Liver (tissue), 9 donors: ENCODE measurements around the gene PDCL3. TPM values are rescaled to one million over a fixed set of nuclear protein-coding genes. Genes with fewer than 3 reads are reported as not detected.

Source experiments
- DNase-seq: peaks from one replicate; pipeline ENCODE4 v3.0.0-alpha.2; 2017; ENCODE audit warnings: low spot score
- H3K27ac ChIP-seq, 2 donors: one replicate each; pipeline ENCODE4 v1.7.0; 2013; ENCODE audit warnings: inconsistent platforms in 2 of 2, low read length in 2 of 2, control low read depth in 1 of 2, low read depth in 1 of 2, mild to moderate bottlenecking in 1 of 2
- H3K27me3 ChIP-seq, 4 donors: one replicate each; pipeline versions ENCODE4 v1.6.1 to v1.7.0; 2013; ENCODE audit warnings: low read length in 3 of 4, inconsistent platforms in 1 of 4, mild to moderate bottlenecking in 1 of 4, moderate library complexity in 1 of 4; ENCODE audit not compliant: control insufficient read depth in 4 of 4, insufficient read depth in 4 of 4
- H3K36me3 ChIP-seq, 4 donors: one replicate each; pipeline versions ENCODE4 v1.6.1 to v1.7.0; 2013; ENCODE audit warnings: low read length in 3 of 4, mild to moderate bottlenecking in 3 of 4, low read depth in 1 of 4, moderate library complexity in 1 of 4; ENCODE audit not compliant: control insufficient read depth in 4 of 4, insufficient read depth in 3 of 4
- H3K4me1 ChIP-seq, 4 donors: one replicate each; pipeline versions ENCODE4 v1.6.1 to v1.7.0; 2013; ENCODE audit warnings: low read length in 3 of 4, mild to moderate bottlenecking in 3 of 4, moderate library complexity in 1 of 4; ENCODE audit not compliant: control insufficient read depth in 4 of 4, insufficient read depth in 4 of 4
- H3K4me3 ChIP-seq, 3 donors: one replicate each; pipeline versions ENCODE4 v1.6.1 to v1.7.0; 2013; ENCODE audit warnings: low read length in 3 of 3, control low read depth in 1 of 3, low read depth in 1 of 3, mild to moderate bottlenecking in 1 of 3
- H3K9ac ChIP-seq, 2 donors: one replicate each; pipeline ENCODE4 v1.7.0; 2013; ENCODE audit warnings: low read length in 2 of 2, mild to moderate bottlenecking in 2 of 2, moderate library complexity in 2 of 2, control low read depth in 1 of 2, low read depth in 1 of 2
- H3K9me3 ChIP-seq, 4 donors: one replicate each; pipeline versions ENCODE4 v1.6.1 to v1.7.0; 2013; ENCODE audit warnings: low read length in 3 of 4; ENCODE audit not compliant: control insufficient read depth in 4 of 4
- EGR1 ChIP-seq, 2 donors: IDR thresholded peaks; 2 replicates each; pipeline ENCODE4 v1.6.1; 2016 to 2018; ENCODE audit warnings: antibody characterized with exemption in 2 of 2, low read depth in 2 of 2
- FOXA1 ChIP-seq: IDR thresholded peaks from 2 replicates; pipeline ENCODE4 v1.6.1; 2016; ENCODE audit warnings: antibody characterized with exemption
- FOXA2 ChIP-seq: IDR thresholded peaks from 2 replicates; pipeline ENCODE4 v1.6.1; 2016; ENCODE audit warnings: antibody characterized with exemption
- GABPA ChIP-seq, 2 donors: IDR thresholded peaks in 1 of 2; conservative IDR thresholded peaks in 1 of 2; 2 replicates each; pipeline ENCODE4 v1.6.1; 2016; ENCODE audit warnings: antibody characterized with exemption in 2 of 2, mild to moderate bottlenecking in 1 of 2, moderate library complexity in 1 of 2
- HNF4A ChIP-seq, 2 donors: conservative IDR thresholded peaks; 2 replicates each; pipeline ENCODE4 v1.6.1; 2016; ENCODE audit warnings: antibody characterized with exemption in 2 of 2, mild to moderate bottlenecking in 2 of 2
- HNF4G ChIP-seq: IDR thresholded peaks from 2 replicates; pipeline ENCODE4 v1.6.1; 2016; ENCODE audit warnings: antibody characterized with exemption
- JUND ChIP-seq, 2 donors: IDR thresholded peaks; 2 replicates each; pipeline ENCODE4 v1.6.1; 2016; ENCODE audit warnings: antibody characterized with exemption in 2 of 2
- NR2F2 ChIP-seq: IDR thresholded peaks from 2 replicates; pipeline ENCODE4 v1.6.1; 2016; ENCODE audit warnings: antibody characterized with exemption
- RAD21 ChIP-seq, 2 donors: IDR thresholded peaks; 2 replicates each; pipeline ENCODE4 v1.6.1; 2016; ENCODE audit warnings: antibody characterized with exemption in 2 of 2, mild to moderate bottlenecking in 2 of 2
- RXRA ChIP-seq, 2 donors: IDR thresholded peaks; 2 replicates each; pipeline ENCODE4 v1.6.1; 2017 to 2018; ENCODE audit warnings: antibody characterized with exemption in 2 of 2, mild to moderate bottlenecking in 1 of 2
- SP1 ChIP-seq: IDR thresholded peaks from 2 replicates; pipeline ENCODE4 v1.6.1; 2018; ENCODE audit warnings: antibody characterized with exemption, mild to moderate bottlenecking
- TAF1 ChIP-seq: conservative IDR thresholded peaks from 2 replicates; pipeline ENCODE4 v1.6.1; 2016; ENCODE audit warnings: antibody characterized with exemption, mild to moderate bottlenecking
- YY1 ChIP-seq: IDR thresholded peaks from 2 replicates; pipeline ENCODE4 v1.6.1; 2016; ENCODE audit warnings: antibody characterized with exemption, mild to moderate bottlenecking
- WGBS: extraction: QIAGEN DNeasy Blood & Tissue Kit; methylation state at CpG from one replicate; pipeline ENCODE4 v1.1.7; 2013; 5-methylcytosine and 5-hydroxymethylcytosine counted together
- polyA plus RNA-seq, 2 donors: library from polyadenylated mRNA; stranded (reverse) in 1 of 2; unstranded in 1 of 2; fragments of 200-250 nt in 1 of 2; fragments of >200 nt in 1 of 2; fragmentation: Nextera tagmentation in 1 of 2; extraction: Ambion mirVana in 1 of 2; gene quantifications; one replicate each; pipeline versions ENCODE4 v1.2.1 to v1.2.3, GENCODE V29; 2013 to 2015
- total RNA-seq, 2 donors: library from RNA; depleted of rRNA; stranded (reverse); fragments of >200 nt; gene quantifications; one replicate each; pipeline ENCODE4 v1.2.3, GENCODE V29; 2014
- TF ChIP-seq, protein P1 (sequence below): IDR thresholded peaks from 2 replicates; pipeline ENCODE4 v1.6.1; 2016; ENCODE audit warnings: antibody characterized with exemption
- TF ChIP-seq, protein P2 (sequence below): fragments of 150-350 bp; IDR thresholded peaks from 2 replicates; pipeline ENCODE4 v1.5.1; 2017; ENCODE audit warnings: improper control_type of control experiment, low read depth, low read length; ENCODE audit not compliant: missing input control
- TF ChIP-seq, protein P3 (sequence below): IDR thresholded peaks from 2 replicates; pipeline ENCODE4 v1.6.1; 2016; ENCODE audit warnings: antibody characterized with exemption
- TF ChIP-seq, protein P4 (sequence below): IDR thresholded peaks from 2 replicates; pipeline ENCODE4 v1.6.1; 2016; ENCODE audit warnings: antibody characterized with exemption
- TF ChIP-seq, protein P5 (sequence below): IDR thresholded peaks from 2 replicates; pipeline ENCODE4 v1.6.1; 2016; ENCODE audit warnings: antibody characterized with exemption, mild to moderate bottlenecking
- donor health status: healthy.
- donor health status: healthy.
- donor health status: healthy.
- donor health status: healthy.
- donor health status: healthy.

The PDCL3 gene
- total and polyA plus RNA-seq, 4 donors, result 4.2 to 12.3 (median 7.0) TPM

DNA sequence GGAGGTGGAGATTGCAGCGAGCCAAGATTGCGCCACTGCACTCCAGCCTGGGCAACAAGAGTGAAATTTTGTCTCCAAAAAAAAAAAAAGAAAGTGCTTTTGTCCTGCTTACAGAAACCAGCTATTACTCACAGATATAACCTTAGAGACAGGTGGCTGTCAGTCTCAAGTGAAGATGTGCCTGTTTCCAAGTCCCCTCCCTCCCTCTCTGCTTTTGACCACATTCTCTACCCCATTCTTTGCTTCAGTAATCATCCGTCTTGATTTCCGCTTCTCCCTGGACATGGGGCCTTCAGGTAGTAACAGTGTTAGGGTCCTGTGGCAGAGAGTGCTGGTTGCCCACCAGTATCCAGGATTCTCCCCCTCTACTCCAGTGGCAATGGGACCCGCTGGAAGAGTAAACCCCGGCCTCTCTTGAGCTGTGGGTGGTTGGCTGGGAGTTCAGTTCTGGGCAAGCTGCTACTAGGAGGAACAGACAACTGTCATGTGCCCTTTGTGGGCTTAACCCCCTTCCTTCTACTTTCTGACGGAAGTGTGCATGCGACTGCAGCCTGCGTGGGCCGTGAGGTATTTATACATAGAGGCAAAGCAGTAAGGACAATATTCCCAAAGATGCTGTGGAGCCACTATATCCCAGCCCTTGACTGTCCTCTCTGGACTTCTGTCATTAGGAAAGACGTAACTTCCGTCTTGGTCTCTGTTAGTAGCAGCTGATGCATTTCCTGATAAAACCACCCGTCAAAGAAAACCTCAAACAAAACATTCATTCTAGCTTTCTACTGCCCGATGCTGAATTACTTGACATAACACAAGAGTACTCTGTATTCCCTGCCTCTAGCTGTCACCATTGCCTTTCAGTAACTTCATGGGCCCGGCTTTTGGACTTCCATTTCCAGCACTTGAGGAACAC lies 17.8 kb downstream of the PDCL3 start:
- Histone ChIP-seq H3K9ac (no peak overlapping the region), H3K36me3 (peaks cover 0 to 5% (median 4%) of the 10 kb centered on the region in 4 donors), H3K27ac (peak overlapping the region; percentile 54 to 56), H3K9me3 (no peaks in the 10 kb centered on the region), H3K27me3 (no peaks in the 10 kb centered on the region), H3K4me3 (no peak overlapping the region), H3K4me1 (no peaks in the 10 kb centered on the region)
- DNase-seq, result no peak
- WGBS, result 80% methylated on average over 15 of the region's 15 CpGs
- TF ChIP-seq YY1 (peak; percentile 15), FOXA1 (no peak)

DNA sequence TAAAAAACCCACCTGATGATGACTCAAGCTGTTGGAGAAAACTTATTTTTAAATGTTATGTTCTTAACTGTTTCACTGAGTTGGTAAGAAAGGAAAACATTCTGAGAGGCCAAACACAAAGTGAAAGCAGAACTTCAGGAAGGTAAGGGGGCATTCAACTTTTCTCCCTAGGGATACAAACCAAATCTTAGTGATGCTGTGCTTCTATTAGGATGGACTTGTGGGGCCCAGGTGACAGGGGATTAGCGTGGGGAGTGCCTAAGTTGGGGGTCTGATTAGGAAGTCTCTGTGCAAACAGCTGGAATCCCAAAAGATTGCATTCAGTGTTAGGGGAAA lies 18.5 kb downstream of the PDCL3 start:
- Histone ChIP-seq H3K4me3 (no peak overlapping the region), H3K9ac (no peak overlapping the region)
- 86% methylated on average over 1 of the region's 1 CpG for WGBS

More for the DNA sequence above, 18.5 kb downstream of the PDCL3 start:
- H3K9me3 ChIP-seq, result no peaks in the 10 kb centered on the region
- peak overlapping the region in 1 of 2 donors; percentile 54 for H3K27ac ChIP-seq
- H3K36me3 ChIP-seq, result peaks cover 0 to under 1% (median under 1%) of the 10 kb centered on the region in 4 donors
- no peaks in the 10 kb centered on the region for H3K4me1 ChIP-seq
- TF ChIP-seq, protein P1, sequence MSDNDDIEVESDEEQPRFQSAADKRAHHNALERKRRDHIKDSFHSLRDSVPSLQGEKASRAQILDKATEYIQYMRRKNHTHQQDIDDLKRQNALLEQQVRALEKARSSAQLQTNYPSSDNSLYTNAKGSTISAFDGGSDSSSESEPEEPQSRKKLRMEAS, result no peak
- TF ChIP-seq, protein P2, sequence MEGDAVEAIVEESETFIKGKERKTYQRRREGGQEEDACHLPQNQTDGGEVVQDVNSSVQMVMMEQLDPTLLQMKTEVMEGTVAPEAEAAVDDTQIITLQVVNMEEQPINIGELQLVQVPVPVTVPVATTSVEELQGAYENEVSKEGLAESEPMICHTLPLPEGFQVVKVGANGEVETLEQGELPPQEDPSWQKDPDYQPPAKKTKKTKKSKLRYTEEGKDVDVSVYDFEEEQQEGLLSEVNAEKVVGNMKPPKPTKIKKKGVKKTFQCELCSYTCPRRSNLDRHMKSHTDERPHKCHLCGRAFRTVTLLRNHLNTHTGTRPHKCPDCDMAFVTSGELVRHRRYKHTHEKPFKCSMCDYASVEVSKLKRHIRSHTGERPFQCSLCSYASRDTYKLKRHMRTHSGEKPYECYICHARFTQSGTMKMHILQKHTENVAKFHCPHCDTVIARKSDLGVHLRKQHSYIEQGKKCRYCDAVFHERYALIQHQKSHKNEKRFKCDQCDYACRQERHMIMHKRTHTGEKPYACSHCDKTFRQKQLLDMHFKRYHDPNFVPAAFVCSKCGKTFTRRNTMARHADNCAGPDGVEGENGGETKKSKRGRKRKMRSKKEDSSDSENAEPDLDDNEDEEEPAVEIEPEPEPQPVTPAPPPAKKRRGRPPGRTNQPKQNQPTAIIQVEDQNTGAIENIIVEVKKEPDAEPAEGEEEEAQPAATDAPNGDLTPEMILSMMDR, result no peak
- TF ChIP-seq TAF1 (no peak), NR2F2 (no peak), YY1 (no peak), RAD21 (IDR thresholded peaks at IDR 0.05) (no peak), HNF4A (conservative IDR thresholded peaks at IDR 0.05) (no peak), FOXA1 (no peak), HNF4G (no peak), EGR1 (IDR thresholded peaks at IDR 0.05; ENCODE audit: low read depth in 2 of 2) (no peak), FOXA2 (no peak), RXRA (IDR thresholded peaks at IDR 0.05) (no peak), GABPA (IDR thresholded peaks at IDR 0.05 in 1 of 2, conservative IDR thresholded peaks at IDR 0.05 in 1 of 2) (no peak), JUND (IDR thresholded peaks at IDR 0.05) (no peak), SP1 (no peak)
- TF ChIP-seq, protein P3, sequence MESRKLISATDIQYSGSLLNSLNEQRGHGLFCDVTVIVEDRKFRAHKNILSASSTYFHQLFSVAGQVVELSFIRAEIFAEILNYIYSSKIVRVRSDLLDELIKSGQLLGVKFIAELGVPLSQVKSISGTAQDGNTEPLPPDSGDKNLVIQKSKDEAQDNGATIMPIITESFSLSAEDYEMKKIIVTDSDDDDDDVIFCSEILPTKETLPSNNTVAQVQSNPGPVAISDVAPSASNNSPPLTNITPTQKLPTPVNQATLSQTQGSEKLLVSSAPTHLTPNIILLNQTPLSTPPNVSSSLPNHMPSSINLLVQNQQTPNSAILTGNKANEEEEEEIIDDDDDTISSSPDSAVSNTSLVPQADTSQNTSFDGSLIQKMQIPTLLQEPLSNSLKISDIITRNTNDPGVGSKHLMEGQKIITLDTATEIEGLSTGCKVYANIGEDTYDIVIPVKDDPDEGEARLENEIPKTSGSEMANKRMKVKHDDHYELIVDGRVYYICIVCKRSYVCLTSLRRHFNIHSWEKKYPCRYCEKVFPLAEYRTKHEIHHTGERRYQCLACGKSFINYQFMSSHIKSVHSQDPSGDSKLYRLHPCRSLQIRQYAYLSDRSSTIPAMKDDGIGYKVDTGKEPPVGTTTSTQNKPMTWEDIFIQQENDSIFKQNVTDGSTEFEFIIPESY, result no peak
- TF ChIP-seq, protein P4, sequence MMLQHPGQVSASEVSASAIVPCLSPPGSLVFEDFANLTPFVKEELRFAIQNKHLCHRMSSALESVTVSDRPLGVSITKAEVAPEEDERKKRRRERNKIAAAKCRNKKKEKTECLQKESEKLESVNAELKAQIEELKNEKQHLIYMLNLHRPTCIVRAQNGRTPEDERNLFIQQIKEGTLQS, result no peak
- TF ChIP-seq, protein P5, sequence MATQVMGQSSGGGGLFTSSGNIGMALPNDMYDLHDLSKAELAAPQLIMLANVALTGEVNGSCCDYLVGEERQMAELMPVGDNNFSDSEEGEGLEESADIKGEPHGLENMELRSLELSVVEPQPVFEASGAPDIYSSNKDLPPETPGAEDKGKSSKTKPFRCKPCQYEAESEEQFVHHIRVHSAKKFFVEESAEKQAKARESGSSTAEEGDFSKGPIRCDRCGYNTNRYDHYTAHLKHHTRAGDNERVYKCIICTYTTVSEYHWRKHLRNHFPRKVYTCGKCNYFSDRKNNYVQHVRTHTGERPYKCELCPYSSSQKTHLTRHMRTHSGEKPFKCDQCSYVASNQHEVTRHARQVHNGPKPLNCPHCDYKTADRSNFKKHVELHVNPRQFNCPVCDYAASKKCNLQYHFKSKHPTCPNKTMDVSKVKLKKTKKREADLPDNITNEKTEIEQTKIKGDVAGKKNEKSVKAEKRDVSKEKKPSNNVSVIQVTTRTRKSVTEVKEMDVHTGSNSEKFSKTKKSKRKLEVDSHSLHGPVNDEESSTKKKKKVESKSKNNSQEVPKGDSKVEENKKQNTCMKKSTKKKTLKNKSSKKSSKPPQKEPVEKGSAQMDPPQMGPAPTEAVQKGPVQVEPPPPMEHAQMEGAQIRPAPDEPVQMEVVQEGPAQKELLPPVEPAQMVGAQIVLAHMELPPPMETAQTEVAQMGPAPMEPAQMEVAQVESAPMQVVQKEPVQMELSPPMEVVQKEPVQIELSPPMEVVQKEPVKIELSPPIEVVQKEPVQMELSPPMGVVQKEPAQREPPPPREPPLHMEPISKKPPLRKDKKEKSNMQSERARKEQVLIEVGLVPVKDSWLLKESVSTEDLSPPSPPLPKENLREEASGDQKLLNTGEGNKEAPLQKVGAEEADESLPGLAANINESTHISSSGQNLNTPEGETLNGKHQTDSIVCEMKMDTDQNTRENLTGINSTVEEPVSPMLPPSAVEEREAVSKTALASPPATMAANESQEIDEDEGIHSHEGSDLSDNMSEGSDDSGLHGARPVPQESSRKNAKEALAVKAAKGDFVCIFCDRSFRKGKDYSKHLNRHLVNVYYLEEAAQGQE, result no peak
- DNase-seq, result no peak
- H3K27me3 ChIP-seq, result no peaks in the 10 kb centered on the region
